PC-3 (cell line): ENCODE results near the gene ABCA3. TPM values are rescaled to one million over a fixed set of nuclear protein-coding genes. Genes with fewer than 3 reads are reported as not detected.

ENCODE experiments used
- ATAC-seq: fragments of 200-7000 bp; cut with Tn5 transposase; 2 replicates; pipeline ENCODE4 v1.9.1; 2020; ENCODE audit warnings: mild to moderate bottlenecking, moderate library complexity
- BruUV-seq: library from RNA; stranded (reverse); fragments of 400-500 nt; replicated peaks from 2 replicates; lab custom pipeline; 2021; lab: Mats Ljungman, UMichigan
- CTCF ChIA-PET: fragments of 300-600 bp; sonication (Branson Sonifier 250); formaldehyde crosslinking; loops from one replicate; lab custom pipeline; 2022; ENCODE audit warnings: antibody characterized with exemption; lab: Charles Lee
- POLR2A ChIA-PET: fragments of 300-600 bp; sonication (Branson Sonifier 250); formaldehyde crosslinking; loops from one replicate; lab custom pipeline; 2022; ENCODE audit warnings: antibody characterized with exemption; ENCODE audit not compliant: unreplicated experiment; lab: Charles Lee
- DNase-seq: peaks from one replicate; pipeline ENCODE4 v3.0.0-alpha.2; 2015
- H2AFZ ChIP-seq: fragments of 300-600 bp; sonication (generic); 2 replicates; pipeline ENCODE4 v1.6.0; 2016; ENCODE audit warnings: antibody characterized with exemption, low read length
- H3F3A ChIP-seq: fragments of 300-600 bp; sonication (generic); one replicate; pipeline ENCODE4 v1.6.0; 2017; ENCODE audit warnings: antibody characterized with exemption, low read length, control low read depth, mild to moderate bottlenecking; ENCODE audit not compliant: unreplicated experiment
- H3K27ac ChIP-seq: fragments of 300-600 bp; sonication (generic); 2 replicates; pipeline ENCODE4 v1.5.1; 2016; ENCODE audit warnings: mild to moderate bottlenecking, low read length
- H3K27me3 ChIP-seq: fragments of 300-600 bp; sonication (generic); 2 replicates; pipeline ENCODE4 v1.6.1; 2016; ENCODE audit warnings: low read length, mixed read lengths
- H3K36me3 ChIP-seq: fragments of 300-600 bp; sonication (generic); 2 replicates; pipeline ENCODE4 v1.6.1; 2016; ENCODE audit warnings: low read depth, mixed run types, low read length, mixed read lengths
- H3K4me1 ChIP-seq: fragments of 300-600 bp; sonication (generic); 2 replicates; pipeline ENCODE4 v1.5.1; 2016; ENCODE audit warnings: low read length; ENCODE audit not compliant: insufficient read depth
- H3K4me2 ChIP-seq: fragments of 300-600 bp; sonication (generic); 2 replicates; pipeline ENCODE4 v1.6.0; 2016; ENCODE audit warnings: low read length
- H3K4me3 ChIP-seq: fragments of 300-600 bp; sonication (generic); 2 replicates; pipeline ENCODE4 v1.5.1; 2016; ENCODE audit warnings: mild to moderate bottlenecking, low read length, mixed read lengths
- H3K79me2 ChIP-seq: fragments of 300-600 bp; sonication (generic); 2 replicates; pipeline ENCODE4 v1.6.1; 2017; ENCODE audit warnings: low read length, mixed read lengths
- H3K9ac ChIP-seq: fragments of 300-600 bp; sonication (generic); 2 replicates; pipeline ENCODE4 v1.6.0; 2016; ENCODE audit warnings: mild to moderate bottlenecking, low read length
- H3K9me2 ChIP-seq: fragments of 300-600 bp; sonication (generic); replicated peaks from 2 replicates; pipeline ENCODE4 v1.6.1; 2016; ENCODE audit warnings: mixed run types, low read length, mixed read lengths
- H3K9me3 ChIP-seq: fragments of 300-600 bp; sonication (generic); 2 replicates; pipeline ENCODE4 v1.6.1; 2016; ENCODE audit warnings: low read length, mixed read lengths
- H4K20me1 ChIP-seq: fragments of 300-600 bp; sonication (generic); 2 replicates; pipeline ENCODE4 v1.6.1; 2016; ENCODE audit warnings: low read length, mixed read lengths
- EZH2 ChIP-seq: fragments of 300-600 bp; sonication (generic); IDR thresholded peaks from one replicate; pipeline ENCODE4 v1.6.1; 2017; ENCODE audit warnings: antibody characterized with exemption, mild to moderate bottlenecking, low read length; ENCODE audit not compliant: unreplicated experiment
- EZH2phosphoT487 ChIP-seq: fragments of 300-600 bp; sonication (generic); IDR thresholded peaks from 2 replicates; pipeline ENCODE4 v1.6.1; 2018; ENCODE audit warnings: mild to moderate bottlenecking, antibody characterized with exemption, low read length, borderline replicate concordance
- intact Hi-C: fragments of 100-400 bp; cut with micrococcal nuclease; formaldehyde crosslinking; loops from 2 replicates; pipeline ENCODE4 v1.9.0; 2023
- total RNA-seq: library from RNA; depleted of rRNA; stranded (reverse); fragments of >200 nt; gene quantifications from 2 replicates; pipeline ENCODE4 v1.2.3, GENCODE V29; 2014
- TF ChIP-seq, protein P1 (sequence below): fragments of 300-600 bp; sonication (generic); conservative IDR thresholded peaks from 2 replicates; pipeline ENCODE4 v1.5.1; 2017; ENCODE audit warnings: antibody characterized with exemption, low read depth, mild to moderate bottlenecking, low read length

ABCA3 gene
- total RNA-seq, 1 experiment from 2014 or later: 11.0 TPM

DNA sequence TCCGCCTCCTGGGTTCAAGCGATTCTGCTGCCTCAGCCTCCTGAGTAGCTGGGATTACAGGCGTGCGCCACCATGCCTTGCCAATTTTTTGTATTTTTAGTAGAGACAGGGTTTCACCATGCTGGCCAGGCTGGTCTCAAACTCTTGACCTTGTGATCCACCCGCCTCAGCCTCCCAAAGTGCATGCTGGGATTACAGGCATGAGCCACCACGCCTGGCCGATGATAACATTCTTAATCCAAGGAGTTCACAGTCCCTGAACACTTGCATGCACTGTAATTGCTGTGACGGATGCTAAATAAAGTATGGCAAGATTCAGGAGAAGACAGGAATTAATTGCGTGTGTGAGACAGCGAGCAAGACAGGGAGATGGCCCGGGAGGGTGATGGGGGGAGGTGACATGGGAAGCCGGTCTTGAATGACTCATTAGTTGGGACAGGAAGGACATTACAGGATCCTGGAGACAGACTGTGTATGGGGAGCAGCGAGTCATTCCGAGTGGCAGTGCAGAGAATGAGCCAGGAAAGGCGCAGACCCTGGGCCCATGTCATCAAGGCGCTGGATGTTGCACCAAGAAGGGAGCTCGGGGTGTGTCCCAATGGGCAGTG lies 6.7 kb downstream of the ABCA3 start:
- Histone ChIP-seq H3K4me1 (peaks cover 8% of the 10 kb centered on the region; the same call in 1 of the 2 replicates), H3K9me2 (no peaks in the 10 kb centered on the region), H3K79me2 (peaks cover under 1% of the 10 kb centered on the region; the same call in 1 of the 2 replicates), H3K27ac (no peak overlapping the region), H3K9ac (no peak overlapping the region), H3K36me3 (no peaks in the 10 kb centered on the region), H3K9me3 (no peaks in the 10 kb centered on the region), H3K4me2 (peak overlapping the region; percentile 48; the same call in 1 of the 2 replicates), H2AFZ (peak overlapping the region; percentile 59; the same call in 1 of the 2 replicates), H3K27me3 (no peaks in the 10 kb centered on the region), H4K20me1 (no peaks in the 10 kb centered on the region), H3K4me3 (no peak overlapping the region), H3F3A (no peaks in the 10 kb centered on the region)
- ChIA-PET CTCF (no interaction called here), POLR2A (no interaction called here)
- intact Hi-C loops: no loop called here
- DNase-seq (peak; percentile 66), ATAC-seq (peak; percentile 93)
- TF ChIP-seq, protein P1, sequence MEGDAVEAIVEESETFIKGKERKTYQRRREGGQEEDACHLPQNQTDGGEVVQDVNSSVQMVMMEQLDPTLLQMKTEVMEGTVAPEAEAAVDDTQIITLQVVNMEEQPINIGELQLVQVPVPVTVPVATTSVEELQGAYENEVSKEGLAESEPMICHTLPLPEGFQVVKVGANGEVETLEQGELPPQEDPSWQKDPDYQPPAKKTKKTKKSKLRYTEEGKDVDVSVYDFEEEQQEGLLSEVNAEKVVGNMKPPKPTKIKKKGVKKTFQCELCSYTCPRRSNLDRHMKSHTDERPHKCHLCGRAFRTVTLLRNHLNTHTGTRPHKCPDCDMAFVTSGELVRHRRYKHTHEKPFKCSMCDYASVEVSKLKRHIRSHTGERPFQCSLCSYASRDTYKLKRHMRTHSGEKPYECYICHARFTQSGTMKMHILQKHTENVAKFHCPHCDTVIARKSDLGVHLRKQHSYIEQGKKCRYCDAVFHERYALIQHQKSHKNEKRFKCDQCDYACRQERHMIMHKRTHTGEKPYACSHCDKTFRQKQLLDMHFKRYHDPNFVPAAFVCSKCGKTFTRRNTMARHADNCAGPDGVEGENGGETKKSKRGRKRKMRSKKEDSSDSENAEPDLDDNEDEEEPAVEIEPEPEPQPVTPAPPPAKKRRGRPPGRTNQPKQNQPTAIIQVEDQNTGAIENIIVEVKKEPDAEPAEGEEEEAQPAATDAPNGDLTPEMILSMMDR: no peak
- no peak for TF ChIP-seq EZH2
- TF ChIP-seq EZH2phosphoT487: no peak
- no TSS peak for BruUV-seq

DNA sequence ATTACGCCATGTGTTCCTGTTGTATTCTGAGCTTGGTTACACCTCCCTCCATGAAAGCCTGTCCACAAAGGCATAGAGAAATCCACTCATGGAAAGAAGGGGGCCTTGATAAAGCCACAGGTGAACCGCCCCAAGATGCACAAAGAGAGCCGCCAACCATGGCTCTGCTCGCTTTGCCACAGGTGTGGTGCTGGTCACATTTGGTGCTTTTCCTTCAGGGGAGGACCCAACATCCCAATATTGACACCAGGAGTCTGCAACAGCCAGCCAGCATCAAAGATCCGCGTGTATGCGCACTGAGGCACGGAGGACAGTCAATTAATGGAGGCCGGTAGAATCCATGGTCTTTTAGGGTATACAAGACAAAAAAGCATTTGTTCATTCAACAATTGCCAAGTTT lies 7.3 kb downstream of the ABCA3 start:
- Histone ChIP-seq H3K4me2 (no peak overlapping the region), H3K4me1 (peaks cover 8% of the 10 kb centered on the region; the same call in 1 of the 2 replicates), H2AFZ (no peak overlapping the region), H3K4me3 (no peak overlapping the region), H3K36me3 (no peaks in the 10 kb centered on the region), H3K9ac (no peak overlapping the region), H3F3A (no peaks in the 10 kb centered on the region), H3K27me3 (no peaks in the 10 kb centered on the region), H3K9me3 (no peaks in the 10 kb centered on the region), H3K27ac (no peak overlapping the region), H3K79me2 (no peaks in the 10 kb centered on the region), H4K20me1 (no peaks in the 10 kb centered on the region), H3K9me2 (no peaks in the 10 kb centered on the region)
- BruUV-seq: no TSS peak
- no peak for ATAC-seq
- ChIA-PET POLR2A (no interaction called here), CTCF (no interaction called here)
- no peak for TF ChIP-seq EZH2
- TF ChIP-seq, protein P1: no peak
- TF ChIP-seq EZH2phosphoT487: no peak
- intact Hi-C loops: no loop called here
- DNase-seq: no peak

DNA sequence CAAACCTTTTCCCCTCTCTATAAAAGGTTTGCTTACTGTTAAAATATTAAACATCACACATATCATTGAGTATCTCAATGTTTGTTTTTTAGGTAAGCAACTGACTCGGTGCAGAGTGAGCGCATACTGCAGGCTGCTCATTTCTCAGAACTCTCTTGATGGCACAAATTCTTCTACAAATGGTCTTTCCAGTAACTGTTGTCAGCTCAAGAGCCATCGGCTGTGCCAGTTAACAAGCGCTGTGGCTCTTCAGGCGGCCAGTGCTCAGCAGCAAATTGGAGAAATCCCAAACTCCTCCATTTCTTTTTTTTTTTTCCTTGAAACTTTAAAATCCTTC lies 8.6 kb downstream of the ABCA3 start:
- H3K27ac ChIP-seq: no peak overlapping the region
- no peaks in the 10 kb centered on the region for H3F3A ChIP-seq
- H3K36me3 ChIP-seq: no peaks in the 10 kb centered on the region
- H3K79me2 ChIP-seq: no peaks in the 10 kb centered on the region
- no peak overlapping the region for H3K9ac ChIP-seq
- POLR2A ChIA-PET: no interaction called here
- peaks cover 8% of the 10 kb centered on the region; the same call in 1 of the 2 replicates for H3K4me1 ChIP-seq
- no TSS peak for BruUV-seq
- intact Hi-C loops: no loop called here
- no peaks in the 10 kb centered on the region for H3K9me3 ChIP-seq
- H3K4me2 ChIP-seq: no peak overlapping the region
- DNase-seq: no peak
- H3K27me3 ChIP-seq: no peaks in the 10 kb centered on the region
- H3K4me3 ChIP-seq: no peak overlapping the region
- no peak overlapping the region for H2AFZ ChIP-seq
- no peaks in the 10 kb centered on the region for H4K20me1 ChIP-seq
- CTCF ChIA-PET: no interaction called here
- no peak for TF ChIP-seq EZH2
- TF ChIP-seq, protein P1: no peak
- no peak for TF ChIP-seq EZH2phosphoT487
- H3K9me2 ChIP-seq: no peaks in the 10 kb centered on the region
- ATAC-seq: no peak
